B cell (primary cell): ENCODE results near the gene MEAK7. TPM values are rescaled to one million over a fixed set of nuclear protein-coding genes. Genes with fewer than 3 reads are reported as not detected.

Source experiments
- ATAC-seq: fragments of 200-7000 bp; cut with Tn5 transposase; one replicate; pipeline ENCODE4 v1.10.0; 2021; ENCODE audit warnings: low read depth, mild to moderate bottlenecking, moderate number of reproducible peaks, moderate library complexity
- CTCF ChIA-PET: fragments of 350-600 bp; sonication (Branson Sonifier 250); formaldehyde crosslinking; loops from one replicate; lab custom pipeline; 2021; ENCODE audit warnings: antibody characterized with exemption, inconsistent platforms; lab: Charles Lee
- POLR2A ChIA-PET: fragments of 350-600 bp; sonication (Branson Sonifier 250); formaldehyde crosslinking; loops from one replicate; lab custom pipeline; 2021; ENCODE audit warnings: antibody characterized with exemption; lab: Charles Lee
- DNase-seq: peaks from one replicate; pipeline ENCODE4 v3.0.0; 2013
- H2AFZ ChIP-seq: 2 replicates; pipeline ENCODE4 v1.6.1; 2012; ENCODE audit warnings: mild to moderate bottlenecking, low read depth, low read length; ENCODE audit not compliant: insufficient read depth, poor library complexity, severe bottlenecking
- H3K27ac ChIP-seq, 2 donors: 1 replicate in 1 of 2; 2 replicates in 1 of 2; pipeline ENCODE4 v1.5.1; 2012 to 2013; ENCODE audit warnings: low read length in 2 of 2, mild to moderate bottlenecking in 2 of 2, moderate library complexity in 1 of 2
- H3K27me3 ChIP-seq, 4 experiments: fragments of 200-600 bp in 1 of 4; sonication (generic) in 1 of 4; replicated peaks in 1 of 4; 1 replicate in 2 of 4; 2 replicates in 2 of 4; pipeline versions ENCODE4 v1.6.1 to v1.7.0; 2013 to 2016; ENCODE audit warnings: low read length in 3 of 4, mild to moderate bottlenecking in 2 of 4, mixed read lengths in 1 of 4, moderate library complexity in 1 of 4; ENCODE audit not compliant: insufficient read depth in 4 of 4, control insufficient read depth in 3 of 4; ENCODE audit errors: control extremely low read depth in 1 of 4
- H3K36me3 ChIP-seq, 2 experiments: replicated peaks in 1 of 2; 1 replicate in 1 of 2; 2 replicates in 1 of 2; pipeline versions ENCODE4 v1.6.1 to v1.7.1; 2013; ENCODE audit warnings: low read length in 1 of 2; ENCODE audit not compliant: insufficient read depth in 2 of 2, control insufficient read depth in 1 of 2; ENCODE audit errors: control extremely low read depth in 1 of 2, extremely low read depth in 1 of 2
- H3K4me1 ChIP-seq, 2 donors: fragments of 200-600 bp in 1 of 2; sonication (generic) in 1 of 2; 1 replicate in 1 of 2; 2 replicates in 1 of 2; pipeline versions ENCODE4 v1.5.1 to v1.6.1; 2013 to 2017; ENCODE audit warnings: low read length in 2 of 2; ENCODE audit not compliant: control insufficient read depth in 2 of 2, insufficient read depth in 2 of 2
- H3K4me2 ChIP-seq: replicated peaks from 2 replicates; pipeline ENCODE3; 2012; ENCODE audit warnings: mild to moderate bottlenecking, low read depth, low read length; ENCODE audit not compliant: poor library complexity, severe bottlenecking
- H3K4me3 ChIP-seq, 5 experiments: fragments of 200-600 bp in 1 of 5; sonication (generic) in 1 of 5; 1 replicate in 3 of 5; 2 replicates in 2 of 5; pipeline versions ENCODE4 v1.5.1 to v1.7.0; 2011 to 2016; ENCODE audit warnings: low read length in 4 of 5, mild to moderate bottlenecking in 4 of 5, low read depth in 2 of 5, control low read depth in 1 of 5, moderate library complexity in 1 of 5; ENCODE audit not compliant: insufficient read depth in 1 of 5; ENCODE audit errors: control extremely low read depth in 1 of 5, extremely low read depth in 1 of 5
- H3K79me2 ChIP-seq: fragments of 200-600 bp; sonication (generic); one replicate; pipeline ENCODE4 v1.6.0; 2016; ENCODE audit warnings: low read length; ENCODE audit not compliant: control insufficient read depth, insufficient read depth
- H3K9ac ChIP-seq: fragments of 200-600 bp; sonication (generic); 2 replicates; pipeline ENCODE4 v1.6.1; 2017; ENCODE audit warnings: mild to moderate bottlenecking, low read length, moderate library complexity
- H3K9me3 ChIP-seq, 3 donors: one replicate each; pipeline versions ENCODE4 v1.6.1 to v1.7.1; 2013; ENCODE audit warnings: low read length in 2 of 3; ENCODE audit not compliant: control insufficient read depth in 2 of 3, insufficient read depth in 1 of 3; ENCODE audit errors: control extremely low read depth in 1 of 3
- H4K20me1 ChIP-seq: 2 replicates; pipeline ENCODE4 v1.6.0; 2012; ENCODE audit warnings: mild to moderate bottlenecking, low read length; ENCODE audit not compliant: insufficient read depth, control insufficient read depth, poor library complexity, severe bottlenecking
- H3K27ac Mint-ChIP-seq: one replicate; pipeline ENCODE4 v1.8.0; 2021; ENCODE audit warnings: mixed read lengths
- H3K27me3 Mint-ChIP-seq: one replicate; pipeline ENCODE4 v1.8.0; 2021; ENCODE audit warnings: mixed read lengths
- H3K4me1 Mint-ChIP-seq: one replicate; pipeline ENCODE4 v1.8.0; 2021; ENCODE audit warnings: mixed read lengths
- H3K4me3 Mint-ChIP-seq: one replicate; pipeline ENCODE4 v1.8.0; 2021; ENCODE audit warnings: mixed read lengths
- H3K9me3 Mint-ChIP-seq: one replicate; pipeline ENCODE4 v1.8.0; 2022; ENCODE audit warnings: mixed read lengths; ENCODE audit not compliant: insufficient read depth
- EZH2 ChIP-seq: IDR thresholded peaks from 2 replicates; pipeline ENCODE4 v1.6.1; 2012; ENCODE audit warnings: borderline replicate concordance, low read depth, mild to moderate bottlenecking, moderate library complexity, low read length; ENCODE audit not compliant: insufficient read depth, poor library complexity, severe bottlenecking
- WGBS: methylation state at CpG from one replicate; pipeline ENCODE4 v1.1.5; 2013; ENCODE audit warnings: missing lambda C conversion rate; ENCODE audit not compliant: insufficient coverage; 5-methylcytosine and 5-hydroxymethylcytosine counted together
- intact Hi-C: fragments of 100-400 bp; cut with micrococcal nuclease; formaldehyde crosslinking; loops from one replicate; pipeline ENCODE4 v1.10.0; 2022
- polyA plus RNA-seq: library from polyadenylated mRNA; depleted of rRNA; stranded (reverse); fragments of >200 nt; gene quantifications from 2 replicates; pipeline ENCODE4 v1.2.3, GENCODE V29; 2012
- total RNA-seq, 2 donors: library from RNA; stranded (reverse); fragments of 120-200 nt in 1 of 2; gene quantifications; 1 replicate in 1 of 2; 2 replicates in 1 of 2; pipeline versions ENCODE4 v1.2.3 to v1.2.4, GENCODE V29; 2013 to 2022
- TF ChIP-seq, protein P1 (sequence below): fragments of 200-600 bp; IDR thresholded peaks from one replicate; pipeline ENCODE4 v1.8.0; 2022; ENCODE audit warnings: antibody characterized with exemption, mild to moderate bottlenecking

MEAK7 gene
- total and polyA plus RNA-seq, 2 donors (not counting 1 experiment from before 2014, with no cell fraction given), result 3.9 to 19.3 TPM

DNA sequence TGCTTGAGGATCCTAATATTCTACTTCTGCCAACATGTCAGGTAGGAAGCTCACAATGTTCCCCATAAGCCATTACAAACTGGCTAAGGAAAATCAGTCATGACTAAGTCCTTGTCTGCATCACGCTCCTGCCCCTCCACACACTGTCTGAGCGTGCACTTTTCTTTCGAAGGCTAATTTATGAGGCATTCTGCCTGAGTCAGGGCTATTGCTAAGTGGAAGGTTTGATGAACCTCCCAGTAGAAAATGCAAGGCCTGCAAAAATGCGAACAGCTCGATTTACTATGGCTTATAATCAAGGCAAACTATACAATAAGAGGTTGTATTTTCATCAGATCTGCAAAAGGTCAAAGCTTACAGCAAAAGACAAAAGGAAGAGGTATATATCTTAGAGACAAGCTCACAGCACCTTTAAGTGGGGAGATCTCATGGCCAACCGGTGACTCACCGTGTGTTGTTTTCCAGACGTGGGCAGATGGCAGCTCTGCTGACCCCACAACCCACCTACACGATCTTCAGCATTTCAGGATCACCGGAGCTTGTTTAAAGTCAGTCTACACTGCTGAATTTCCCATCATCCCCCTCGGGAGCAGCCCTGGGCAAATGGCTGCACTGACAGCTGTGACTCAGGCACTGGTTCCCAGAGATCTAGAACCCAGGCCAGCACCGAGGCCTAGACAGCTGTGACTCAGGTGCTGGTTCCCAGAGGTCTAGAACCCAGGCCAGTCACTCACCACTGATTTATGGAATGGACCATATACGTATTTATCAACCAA is 26.1 kb downstream of the MEAK7 start:
- no peak overlapping the region for H3K27ac Mint-ChIP-seq

DNA sequence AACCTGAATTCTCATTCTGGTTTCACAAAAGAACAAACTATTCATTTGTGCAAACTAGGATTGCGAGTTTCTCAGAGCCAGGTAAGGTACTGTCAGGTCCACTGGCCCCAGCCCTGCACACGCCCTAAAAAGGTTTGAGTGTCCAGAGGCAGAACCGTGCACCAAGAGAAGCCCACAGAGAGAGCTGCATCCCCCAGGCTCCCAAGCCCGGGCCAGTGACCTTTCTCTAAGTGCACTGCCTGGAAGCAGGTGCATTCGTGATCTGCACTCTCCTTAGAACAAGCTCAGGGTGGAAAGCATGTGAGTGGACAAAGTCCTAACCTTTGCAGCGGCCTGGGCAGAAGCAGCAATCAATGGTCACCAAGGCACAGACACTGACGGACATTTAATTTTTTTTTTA is 26.8 kb downstream of the MEAK7 start:
- Histone ChIP-seq H3K27me3 (no peaks in the 10 kb centered on the region), H3K9me3 (no peaks in the 10 kb centered on the region), H3K79me2 (no peaks in the 10 kb centered on the region), H3K4me3 (no peak overlapping the region), H3K9ac (no peak overlapping the region), H3K4me2 (no peak overlapping the region), H4K20me1 (no peaks in the 10 kb centered on the region), H3K27ac (no peak overlapping the region), H3K4me1 (no peaks in the 10 kb centered on the region), H2AFZ (no peak overlapping the region), H3K36me3 (no peaks in the 10 kb centered on the region)
- 96% methylated on average over 6 of the region's 7 CpGs for WGBS
- ATAC-seq (no peak), DNase-seq (no peak)
- no peak for TF ChIP-seq EZH2
- TF ChIP-seq, protein P1, sequence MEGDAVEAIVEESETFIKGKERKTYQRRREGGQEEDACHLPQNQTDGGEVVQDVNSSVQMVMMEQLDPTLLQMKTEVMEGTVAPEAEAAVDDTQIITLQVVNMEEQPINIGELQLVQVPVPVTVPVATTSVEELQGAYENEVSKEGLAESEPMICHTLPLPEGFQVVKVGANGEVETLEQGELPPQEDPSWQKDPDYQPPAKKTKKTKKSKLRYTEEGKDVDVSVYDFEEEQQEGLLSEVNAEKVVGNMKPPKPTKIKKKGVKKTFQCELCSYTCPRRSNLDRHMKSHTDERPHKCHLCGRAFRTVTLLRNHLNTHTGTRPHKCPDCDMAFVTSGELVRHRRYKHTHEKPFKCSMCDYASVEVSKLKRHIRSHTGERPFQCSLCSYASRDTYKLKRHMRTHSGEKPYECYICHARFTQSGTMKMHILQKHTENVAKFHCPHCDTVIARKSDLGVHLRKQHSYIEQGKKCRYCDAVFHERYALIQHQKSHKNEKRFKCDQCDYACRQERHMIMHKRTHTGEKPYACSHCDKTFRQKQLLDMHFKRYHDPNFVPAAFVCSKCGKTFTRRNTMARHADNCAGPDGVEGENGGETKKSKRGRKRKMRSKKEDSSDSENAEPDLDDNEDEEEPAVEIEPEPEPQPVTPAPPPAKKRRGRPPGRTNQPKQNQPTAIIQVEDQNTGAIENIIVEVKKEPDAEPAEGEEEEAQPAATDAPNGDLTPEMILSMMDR, result no peak
- Mint-ChIP-seq H3K4me1 (no peaks in the 10 kb centered on the region), H3K4me3 (no peak overlapping the region), H3K9me3 (peaks cover 6% of the 10 kb centered on the region), H3K27ac (no peak overlapping the region), H3K27me3 (no peaks in the 10 kb centered on the region)
- intact Hi-C loops, result no loop called here
- ChIA-PET CTCF (interaction anchor here (1.0 kb wide), 1 partner anchor 20 kb away, joined by 3 read pairs; no protein-coding TSS in a partner anchor), POLR2A (no interaction called here)

More for the DNA sequence above, 26.1 kb downstream of the MEAK7 start:
- Histone ChIP-seq H4K20me1 (no peaks in the 10 kb centered on the region), H3K79me2 (no peaks in the 10 kb centered on the region), H3K4me3 (no peak overlapping the region), H3K36me3 (no peaks in the 10 kb centered on the region), H3K9ac (no peak overlapping the region), H3K27ac (no peak overlapping the region), H2AFZ (no peak overlapping the region), H3K4me1 (no peaks in the 10 kb centered on the region), H3K9me3 (no peaks in the 10 kb centered on the region), H3K4me2 (no peak overlapping the region), H3K27me3 (no peaks in the 10 kb centered on the region)
- 95% methylated on average over 8 of the region's 13 CpGs for WGBS
- DNase-seq (no peak), ATAC-seq (no peak)
- Mint-ChIP-seq H3K4me3 (no peak overlapping the region), H3K27me3 (no peaks in the 10 kb centered on the region), H3K9me3 (peaks cover 6% of the 10 kb centered on the region), H3K4me1 (no peaks in the 10 kb centered on the region)
- intact Hi-C loops, result no loop called here
- ChIA-PET CTCF (interaction anchor here (1.0 kb wide), 1 partner anchor 20 kb away, joined by 3 read pairs; no protein-coding TSS in a partner anchor), POLR2A (no interaction called here)
- TF ChIP-seq EZH2, result no peak
- TF ChIP-seq, protein P1, result no peak
